Erythroblast (primary cell): Measurements from ENCODE around the gene CCNO.

Experiments used
- GATA1 ChIP-seq: IDR thresholded peaks from 2 replicates; pipeline ENCODE4 v1.6.1; 2011; ENCODE audit warnings: low read depth, mild to moderate bottlenecking, control low read depth, low read length, moderate library complexity
- POLR2A ChIP-seq: IDR thresholded peaks from 2 replicates; pipeline ENCODE4 v1.6.1; 2011; ENCODE audit warnings: mild to moderate bottlenecking, low read length

DNA sequence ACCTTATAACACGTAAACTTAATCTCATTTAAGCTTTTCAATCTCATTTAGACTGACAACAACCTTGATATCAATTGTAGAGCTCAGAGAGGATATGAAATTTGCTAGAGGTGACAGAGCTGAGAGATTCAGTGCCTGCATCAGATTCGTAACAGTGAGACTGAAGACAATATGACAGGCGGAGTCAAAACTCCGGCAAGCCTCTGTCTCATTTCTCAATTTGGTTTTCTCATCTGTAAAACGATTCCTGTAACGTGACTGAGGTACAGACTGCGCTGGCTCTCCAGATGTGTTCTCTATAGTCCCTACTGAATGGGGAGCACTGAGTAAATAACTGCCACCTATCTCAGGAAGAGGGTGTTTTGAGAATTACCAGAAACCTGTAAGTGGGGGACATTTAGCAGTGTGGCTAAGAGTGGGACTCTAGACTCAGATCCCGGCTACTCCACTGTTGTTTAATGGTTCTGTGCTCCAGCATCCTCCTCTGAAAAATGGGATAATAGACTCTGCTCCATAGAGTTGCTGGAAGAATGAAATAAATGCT is 3.2 kb downstream of the CCNO start:
- TF ChIP-seq POLR2A (no peak), GATA1 (no peak)
